ENCODE measurements around the gene FGGY. TPM values are rescaled to one million over a fixed set of nuclear protein-coding genes. Genes with fewer than 3 reads are reported as not detected.

The FGGY gene
- total RNA-seq, 2 donors from 2014 or later: 16.0 to 21.8 TPM

DNA sequence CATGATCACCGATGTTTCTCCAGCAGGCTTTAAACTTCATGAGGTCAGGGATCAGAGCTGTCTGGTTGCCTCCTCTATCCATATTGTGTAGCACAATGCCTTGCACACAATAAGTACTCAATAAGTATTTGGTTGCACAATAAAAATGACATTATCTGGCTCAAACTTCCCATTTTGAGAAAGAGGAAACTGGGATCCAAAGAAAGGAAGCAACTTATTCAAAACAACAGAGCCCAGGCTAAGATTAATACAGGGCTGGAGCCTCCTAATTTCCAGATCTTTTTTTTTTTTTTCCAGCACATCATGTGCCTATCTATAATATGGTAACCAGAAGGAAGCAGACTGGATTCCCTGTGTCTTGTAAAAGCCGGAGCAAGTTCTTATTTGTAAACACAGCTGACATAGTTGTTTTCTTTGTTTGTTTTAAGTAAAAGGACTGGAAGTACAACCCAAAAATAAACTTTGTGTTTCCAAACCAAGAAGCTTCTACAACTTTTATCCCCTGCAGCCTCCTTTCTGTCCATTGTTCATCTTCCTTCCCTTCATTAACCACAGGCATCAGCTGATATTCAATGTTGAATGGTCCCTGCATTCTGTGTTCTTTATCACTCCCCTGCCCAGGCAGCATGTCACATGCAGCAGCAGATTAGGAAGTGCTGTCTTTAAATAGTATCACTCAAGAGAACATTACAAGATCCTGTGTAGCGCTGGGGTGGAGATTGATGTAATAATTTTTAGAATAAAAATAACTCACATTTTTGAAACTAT is 446.6 kb downstream of the FGGY start:
- H3K9me3 ChIP-seq: no peaks in the 10 kb centered on the region
- no peaks in the 10 kb centered on the region for H3K36me3 ChIP-seq
- H3K27ac ChIP-seq: peak overlapping the region; percentile 76 to 84
- no peak overlapping the region for H3K4me3 ChIP-seq
- no peak for DNase-seq (ENCODE audit: low spot score)
- H3K4me1 ChIP-seq: peaks cover 0 to 37% of the 10 kb centered on the region in 2 donors
- TF ChIP-seq, protein P1, sequence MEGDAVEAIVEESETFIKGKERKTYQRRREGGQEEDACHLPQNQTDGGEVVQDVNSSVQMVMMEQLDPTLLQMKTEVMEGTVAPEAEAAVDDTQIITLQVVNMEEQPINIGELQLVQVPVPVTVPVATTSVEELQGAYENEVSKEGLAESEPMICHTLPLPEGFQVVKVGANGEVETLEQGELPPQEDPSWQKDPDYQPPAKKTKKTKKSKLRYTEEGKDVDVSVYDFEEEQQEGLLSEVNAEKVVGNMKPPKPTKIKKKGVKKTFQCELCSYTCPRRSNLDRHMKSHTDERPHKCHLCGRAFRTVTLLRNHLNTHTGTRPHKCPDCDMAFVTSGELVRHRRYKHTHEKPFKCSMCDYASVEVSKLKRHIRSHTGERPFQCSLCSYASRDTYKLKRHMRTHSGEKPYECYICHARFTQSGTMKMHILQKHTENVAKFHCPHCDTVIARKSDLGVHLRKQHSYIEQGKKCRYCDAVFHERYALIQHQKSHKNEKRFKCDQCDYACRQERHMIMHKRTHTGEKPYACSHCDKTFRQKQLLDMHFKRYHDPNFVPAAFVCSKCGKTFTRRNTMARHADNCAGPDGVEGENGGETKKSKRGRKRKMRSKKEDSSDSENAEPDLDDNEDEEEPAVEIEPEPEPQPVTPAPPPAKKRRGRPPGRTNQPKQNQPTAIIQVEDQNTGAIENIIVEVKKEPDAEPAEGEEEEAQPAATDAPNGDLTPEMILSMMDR (IDR thresholded peaks at IDR 0.05): no peak
- H3K27me3 ChIP-seq: no peaks in the 10 kb centered on the region

DNA sequence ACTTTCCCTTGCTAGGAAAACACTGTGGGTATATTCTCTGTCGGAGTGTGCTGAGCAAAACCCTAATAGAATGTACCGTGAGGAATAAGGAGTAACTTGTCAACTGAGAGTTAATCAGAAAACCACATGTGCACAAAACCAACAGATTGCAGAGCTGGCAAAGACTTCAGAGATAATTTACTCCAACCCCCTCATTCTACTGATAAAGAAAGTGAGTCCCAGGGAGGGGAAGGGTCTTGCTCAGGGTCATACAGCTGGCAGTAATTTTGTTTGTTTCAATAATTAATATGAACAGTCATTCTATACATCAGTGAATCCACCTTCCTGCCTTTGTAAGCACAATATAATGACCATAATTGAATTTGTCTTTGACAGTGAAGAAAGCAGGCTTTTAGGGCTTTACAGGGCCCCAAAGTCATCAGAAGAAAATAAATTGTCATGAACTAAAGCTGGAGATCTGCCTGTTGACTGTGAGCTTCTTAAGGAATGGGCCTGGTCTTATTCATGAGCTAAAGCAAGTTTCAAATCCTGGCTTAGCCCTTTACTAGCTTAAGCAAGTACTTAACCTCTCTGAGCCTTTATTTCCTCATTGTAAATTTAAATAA is 450.6 kb downstream of the FGGY start:
- no peaks in the 10 kb centered on the region for H3K36me3 ChIP-seq
- TF ChIP-seq, protein P1 (IDR thresholded peaks at IDR 0.05): no peak
- H3K9me3 ChIP-seq: no peaks in the 10 kb centered on the region
- no peak for DNase-seq (ENCODE audit: low spot score)
- peaks cover 0 to 31% of the 10 kb centered on the region in 2 donors for H3K4me1 ChIP-seq
- H3K27ac ChIP-seq: no peak overlapping the region
- H3K4me3 ChIP-seq: no peak overlapping the region
- no peaks in the 10 kb centered on the region for H3K27me3 ChIP-seq

DNA sequence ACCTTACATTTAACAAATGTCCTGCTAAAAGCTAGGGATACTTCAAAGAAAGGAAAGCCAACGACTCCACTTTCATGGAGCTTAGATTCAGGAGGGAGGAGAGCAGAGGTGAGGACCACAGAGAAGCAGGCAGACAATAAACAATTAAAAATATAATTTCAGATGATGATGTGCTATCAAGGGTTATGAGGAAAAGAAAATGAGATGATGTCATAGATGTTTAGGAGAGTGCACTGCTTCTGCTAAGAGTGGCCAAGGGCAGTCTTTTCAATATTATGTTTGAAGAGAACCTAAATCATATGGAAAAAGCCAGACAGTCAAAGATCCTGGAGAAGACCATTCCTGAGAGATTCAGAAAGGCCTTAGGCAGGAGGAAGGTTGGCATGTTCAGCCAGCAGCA is 451.2 kb downstream of the FGGY start:
- H3K4me1 ChIP-seq: peaks cover 0 to 30% of the 10 kb centered on the region in 2 donors

DNA sequence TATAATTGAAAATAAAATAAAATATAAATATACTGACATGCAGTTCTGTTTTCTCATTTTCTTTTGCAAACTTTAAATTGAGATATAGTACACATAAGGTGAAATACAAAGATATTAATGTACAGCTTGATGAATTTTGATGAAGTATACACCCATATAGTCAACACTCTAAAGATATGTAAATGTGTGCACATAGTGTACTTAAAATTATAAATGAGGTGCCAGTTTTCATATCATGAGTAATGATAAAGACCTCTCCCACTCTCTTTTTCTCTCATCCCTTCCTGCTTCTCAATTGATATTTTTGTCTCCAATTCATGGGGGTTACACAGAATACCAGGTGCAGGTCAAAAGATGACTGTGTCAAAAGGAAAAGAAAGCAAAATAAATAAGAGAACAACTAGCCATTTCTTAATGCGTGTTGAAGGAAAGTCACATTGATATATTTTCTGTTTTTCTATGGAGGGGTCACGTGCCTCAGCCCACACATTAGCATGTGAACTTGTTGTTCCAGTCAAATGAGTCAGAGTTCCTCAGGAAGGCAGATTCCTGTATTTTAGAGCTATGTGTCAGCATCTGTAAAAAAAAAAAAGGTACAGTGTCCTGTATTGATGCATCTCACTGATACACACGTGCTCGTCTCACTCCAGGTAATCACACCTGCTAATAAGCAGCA is 453.6 kb downstream of the FGGY start:
- no peaks in the 10 kb centered on the region for H3K36me3 ChIP-seq
- H3K27ac ChIP-seq: peak overlapping the region in 1 of 2 donors; percentile 30
- H3K9me3 ChIP-seq: no peaks in the 10 kb centered on the region
- peak; percentile 69 for DNase-seq (ENCODE audit: low spot score)
- peaks cover 0 to 15% of the 10 kb centered on the region in 2 donors for H3K4me1 ChIP-seq
- no peak overlapping the region for H3K4me3 ChIP-seq
- H3K27me3 ChIP-seq: no peaks in the 10 kb centered on the region
- TF ChIP-seq, protein P1 (IDR thresholded peaks at IDR 0.05): no peak

More for the DNA sequence above, 451.2 kb downstream of the FGGY start:
- H3K27me3 ChIP-seq: no peaks in the 10 kb centered on the region
- TF ChIP-seq, protein P1 (IDR thresholded peaks at IDR 0.05): no peak
- H3K27ac ChIP-seq: no peak overlapping the region
- no peak for DNase-seq (ENCODE audit: low spot score)
- H3K36me3 ChIP-seq: no peaks in the 10 kb centered on the region
- no peak overlapping the region for H3K4me3 ChIP-seq
- no peaks in the 10 kb centered on the region for H3K9me3 ChIP-seq

DNA sequence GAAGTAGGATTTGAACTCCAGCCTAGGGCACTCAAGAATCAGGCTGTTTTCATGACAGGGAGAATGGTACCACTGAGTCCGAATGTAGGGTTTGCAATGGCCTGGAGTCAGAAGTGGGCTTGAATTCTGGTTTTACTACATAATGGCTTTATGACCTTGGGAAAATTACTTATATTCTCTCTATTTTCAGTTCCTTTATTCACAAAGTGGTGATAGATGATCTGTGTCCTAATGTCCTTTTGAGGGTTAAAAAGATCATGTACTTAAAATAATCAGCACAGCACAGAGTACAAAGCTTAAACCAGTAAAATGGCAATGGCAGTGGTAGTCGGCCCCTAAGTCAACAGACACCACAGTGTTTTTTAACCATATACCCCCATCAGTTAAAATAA is 454.1 kb downstream of the FGGY start:
- Histone ChIP-seq H3K9me3 (no peaks in the 10 kb centered on the region), H3K27ac (no peak overlapping the region), H3K4me1 (peaks cover 0 to 15% of the 10 kb centered on the region in 2 donors), H3K4me3 (no peak overlapping the region), H3K36me3 (no peaks in the 10 kb centered on the region), H3K27me3 (no peaks in the 10 kb centered on the region)
- no peak for DNase-seq (ENCODE audit: low spot score)
- TF ChIP-seq, protein P1 (IDR thresholded peaks at IDR 0.05): no peak
